Esophagus muscularis mucosa (tissue), 4 donors: ENCODE results near the gene AUTS2.

Source experiments
- EP300 ChIP-seq: sonication (generic); formaldehyde crosslinking; IDR thresholded peaks from one replicate; pipeline ENCODE4 v1.6.1; 2017; ENCODE audit warnings: antibody characterized with exemption
- POLR2A ChIP-seq: fragments of 450-650 bp; IDR thresholded peaks from one replicate; pipeline ENCODE4 v1.6.1; 2017; ENCODE audit warnings: antibody characterized with exemption, moderate library complexity, mild to moderate bottlenecking, low read depth
- TF ChIP-seq, protein P1 (sequence below), 3 experiments: fragments of 200-600 bp in 2 of 3; fragments of 450-650 bp in 1 of 3; sonication (generic) in 2 of 3; IDR thresholded peaks; one replicate each; pipeline ENCODE4 v1.5.1; 2017 to 2019; ENCODE audit warnings: antibody characterized with exemption in 3 of 3, mild to moderate bottlenecking in 2 of 3, moderate library complexity in 1 of 3

GRCh38 chr7:69738396-69738951 is 140.2 kb downstream of the AUTS2 start:
- TF ChIP-seq, protein P1, sequence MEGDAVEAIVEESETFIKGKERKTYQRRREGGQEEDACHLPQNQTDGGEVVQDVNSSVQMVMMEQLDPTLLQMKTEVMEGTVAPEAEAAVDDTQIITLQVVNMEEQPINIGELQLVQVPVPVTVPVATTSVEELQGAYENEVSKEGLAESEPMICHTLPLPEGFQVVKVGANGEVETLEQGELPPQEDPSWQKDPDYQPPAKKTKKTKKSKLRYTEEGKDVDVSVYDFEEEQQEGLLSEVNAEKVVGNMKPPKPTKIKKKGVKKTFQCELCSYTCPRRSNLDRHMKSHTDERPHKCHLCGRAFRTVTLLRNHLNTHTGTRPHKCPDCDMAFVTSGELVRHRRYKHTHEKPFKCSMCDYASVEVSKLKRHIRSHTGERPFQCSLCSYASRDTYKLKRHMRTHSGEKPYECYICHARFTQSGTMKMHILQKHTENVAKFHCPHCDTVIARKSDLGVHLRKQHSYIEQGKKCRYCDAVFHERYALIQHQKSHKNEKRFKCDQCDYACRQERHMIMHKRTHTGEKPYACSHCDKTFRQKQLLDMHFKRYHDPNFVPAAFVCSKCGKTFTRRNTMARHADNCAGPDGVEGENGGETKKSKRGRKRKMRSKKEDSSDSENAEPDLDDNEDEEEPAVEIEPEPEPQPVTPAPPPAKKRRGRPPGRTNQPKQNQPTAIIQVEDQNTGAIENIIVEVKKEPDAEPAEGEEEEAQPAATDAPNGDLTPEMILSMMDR (IDR thresholded peaks at IDR 0.05) = no peak
- no peak for TF ChIP-seq POLR2A
- TF ChIP-seq EP300 = no peak
